ENCODE measurements around the gene CHRNA1.

Gene CHRNA1

DNA sequence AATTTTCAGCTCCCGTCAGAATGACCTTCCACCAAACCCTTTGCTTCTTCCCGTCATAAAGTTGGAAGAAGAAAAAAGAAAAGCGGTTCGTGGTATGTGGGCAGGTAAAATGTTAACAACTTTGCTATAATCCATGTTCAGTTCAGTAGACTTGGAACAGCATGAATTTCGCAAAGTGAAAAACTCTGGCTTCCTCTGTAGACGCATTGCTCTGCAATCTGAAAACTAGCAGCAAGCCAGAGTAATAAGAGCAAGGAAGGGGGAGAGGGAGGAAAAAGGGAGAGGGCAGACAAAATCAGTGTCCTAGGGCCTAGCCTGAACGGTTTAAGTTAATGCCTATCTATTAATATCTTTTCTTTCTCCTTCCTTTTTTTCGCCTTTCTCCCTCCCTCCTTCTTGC lies 26.7 kb upstream of the CHRNA1 start:
- TF ChIP-seq, protein P1, sequence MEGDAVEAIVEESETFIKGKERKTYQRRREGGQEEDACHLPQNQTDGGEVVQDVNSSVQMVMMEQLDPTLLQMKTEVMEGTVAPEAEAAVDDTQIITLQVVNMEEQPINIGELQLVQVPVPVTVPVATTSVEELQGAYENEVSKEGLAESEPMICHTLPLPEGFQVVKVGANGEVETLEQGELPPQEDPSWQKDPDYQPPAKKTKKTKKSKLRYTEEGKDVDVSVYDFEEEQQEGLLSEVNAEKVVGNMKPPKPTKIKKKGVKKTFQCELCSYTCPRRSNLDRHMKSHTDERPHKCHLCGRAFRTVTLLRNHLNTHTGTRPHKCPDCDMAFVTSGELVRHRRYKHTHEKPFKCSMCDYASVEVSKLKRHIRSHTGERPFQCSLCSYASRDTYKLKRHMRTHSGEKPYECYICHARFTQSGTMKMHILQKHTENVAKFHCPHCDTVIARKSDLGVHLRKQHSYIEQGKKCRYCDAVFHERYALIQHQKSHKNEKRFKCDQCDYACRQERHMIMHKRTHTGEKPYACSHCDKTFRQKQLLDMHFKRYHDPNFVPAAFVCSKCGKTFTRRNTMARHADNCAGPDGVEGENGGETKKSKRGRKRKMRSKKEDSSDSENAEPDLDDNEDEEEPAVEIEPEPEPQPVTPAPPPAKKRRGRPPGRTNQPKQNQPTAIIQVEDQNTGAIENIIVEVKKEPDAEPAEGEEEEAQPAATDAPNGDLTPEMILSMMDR (IDR thresholded peaks at IDR 0.05; ENCODE audit: low read depth, low read length): no peak
- H3K4me3 ChIP-seq (replicated peaks in 1 of 2; ENCODE audit: low read depth in 2 of 2, low read length in 2 of 2): no peak overlapping the region
- no peak for DNase-seq (ENCODE audit: low read depth in 2 of 2)

DNA sequence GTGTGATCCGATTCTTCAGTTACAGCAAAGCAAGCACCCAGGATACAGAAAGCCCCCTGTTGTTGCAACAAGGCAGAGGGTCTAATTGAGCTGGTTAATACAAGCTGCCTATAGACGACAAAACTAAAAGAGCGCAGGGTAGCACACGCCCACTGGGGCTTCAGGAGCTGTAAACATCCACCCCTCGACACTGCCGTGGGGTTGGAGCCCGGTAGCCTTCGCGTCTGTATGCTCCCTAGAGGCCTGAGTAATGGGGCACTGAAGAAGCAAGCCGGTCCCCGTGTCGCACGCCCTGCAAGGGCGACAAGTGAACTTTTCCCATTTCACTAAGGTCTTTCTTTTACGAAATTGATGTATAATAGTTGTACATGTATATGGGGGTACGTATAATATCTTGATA lies 24.7 kb upstream of the CHRNA1 start:
- no peak overlapping the region for H3K4me3 ChIP-seq (replicated peaks in 1 of 2; ENCODE audit: low read depth in 2 of 2, low read length in 2 of 2)
- DNase-seq (ENCODE audit: low read depth in 2 of 2): no peak
- TF ChIP-seq, protein P1 (IDR thresholded peaks at IDR 0.05; ENCODE audit: low read depth, low read length): no peak

DNA sequence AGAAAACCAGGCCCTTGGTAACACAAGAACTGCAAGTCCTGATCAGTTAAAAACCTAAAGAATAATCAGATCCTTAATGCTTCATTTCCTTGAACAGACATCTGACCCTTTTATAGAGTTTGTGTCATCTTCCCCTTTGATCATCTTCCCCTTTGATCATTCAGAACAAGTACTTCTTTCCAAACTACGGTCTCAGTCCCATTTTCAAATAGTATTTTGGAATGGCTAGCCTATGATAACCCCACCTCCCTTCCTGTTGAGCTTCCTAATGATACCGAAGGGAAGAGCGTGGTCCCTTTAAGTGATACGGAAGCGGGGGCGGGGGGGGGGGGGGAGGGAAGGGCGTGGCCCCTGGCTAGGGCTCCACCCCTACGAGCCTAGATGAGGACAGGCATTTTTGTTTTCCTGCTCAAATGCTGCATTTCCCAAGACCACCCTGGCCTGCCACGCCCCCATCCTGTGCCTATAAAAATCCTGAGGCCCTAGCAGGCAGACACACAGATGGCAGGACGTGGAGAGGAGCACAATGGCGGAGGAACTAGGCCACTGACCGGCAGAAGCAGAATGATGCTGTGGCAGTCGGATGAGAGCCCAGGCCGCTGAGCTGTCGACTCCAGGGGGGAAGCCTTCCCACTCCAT lies 24.1 kb upstream of the CHRNA1 start:
- TF ChIP-seq, protein P1 (IDR thresholded peaks at IDR 0.05; ENCODE audit: low read depth, low read length): no peak
- no peak overlapping the region for H3K4me3 ChIP-seq (replicated peaks in 1 of 2; ENCODE audit: low read depth in 2 of 2, low read length in 2 of 2)
- no peak for DNase-seq (ENCODE audit: low read depth in 2 of 2)

DNA sequence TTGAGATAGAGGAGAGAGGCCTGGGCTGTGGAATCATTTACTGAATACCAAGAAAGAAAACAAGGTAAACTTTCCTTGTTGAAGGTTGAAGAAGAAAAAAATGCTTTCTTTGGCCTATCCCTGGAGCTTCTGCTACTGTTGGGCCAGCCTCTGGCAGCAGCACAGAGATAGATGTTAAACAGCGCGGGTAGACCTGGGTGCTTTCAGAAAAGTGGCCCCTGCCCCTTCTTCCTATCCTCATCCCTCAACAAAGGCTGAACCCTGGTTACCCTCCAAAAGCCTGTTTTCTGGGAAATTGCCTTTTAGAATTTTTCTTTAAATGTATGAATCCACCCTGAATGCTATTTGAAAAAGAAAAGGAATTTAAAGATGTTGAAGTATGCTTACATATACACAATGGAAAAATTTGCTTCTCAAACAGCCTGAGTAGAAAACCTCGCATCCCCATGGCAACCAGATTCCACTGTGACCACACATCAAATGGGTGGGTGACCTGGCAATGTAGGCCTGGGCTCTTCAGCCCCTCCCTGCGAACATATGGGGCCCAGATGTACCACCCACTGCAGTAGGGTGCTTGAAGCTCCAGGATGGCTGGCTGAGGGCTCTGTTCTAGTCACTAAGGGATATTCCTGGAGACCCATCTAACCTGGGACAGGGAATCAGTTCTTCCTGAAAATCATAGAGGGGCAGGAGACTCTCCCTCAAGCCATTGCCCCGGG lies 23.4 kb upstream of the CHRNA1 start:
- no peak overlapping the region for H3K4me3 ChIP-seq (replicated peaks in 1 of 2; ENCODE audit: low read depth in 2 of 2, low read length in 2 of 2)
- TF ChIP-seq, protein P1 (IDR thresholded peaks at IDR 0.05; ENCODE audit: low read depth, low read length): no peak
- peak; percentile 86 to 89 for DNase-seq (ENCODE audit: low read depth in 2 of 2)

DNA sequence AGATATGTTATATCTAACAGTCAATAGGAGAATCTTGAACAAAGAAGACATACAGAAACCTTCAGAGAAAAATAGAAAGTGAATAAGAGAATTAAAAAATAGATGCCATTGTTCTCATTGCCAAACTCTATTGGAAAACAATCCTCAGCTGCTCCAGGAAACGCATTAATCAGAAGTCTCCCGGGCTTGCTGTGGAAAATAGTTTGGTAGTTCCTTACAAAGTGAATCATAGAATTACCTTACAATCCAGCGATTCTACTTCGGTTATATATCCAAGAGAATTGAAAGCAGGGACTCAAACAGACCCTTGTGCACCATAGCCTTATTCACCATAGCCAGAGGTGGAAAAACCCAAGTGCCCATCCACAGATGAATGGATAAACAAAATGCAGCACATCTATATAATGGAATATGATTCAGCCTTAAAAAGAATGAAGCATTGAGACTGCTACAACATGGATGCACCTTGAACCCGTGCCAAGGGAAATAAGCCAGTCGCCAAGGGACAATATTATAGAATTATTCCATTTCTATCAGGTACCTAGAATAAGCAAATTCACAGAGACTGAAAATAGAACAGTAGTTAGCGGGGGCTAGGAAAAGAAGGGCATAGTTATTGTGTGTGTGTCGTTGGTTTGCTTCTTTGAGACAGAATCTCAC lies 21.9 kb upstream of the CHRNA1 start:
- H3K4me3 ChIP-seq (replicated peaks in 1 of 2; ENCODE audit: low read depth in 2 of 2, low read length in 2 of 2): no peak overlapping the region
- TF ChIP-seq, protein P1 (IDR thresholded peaks at IDR 0.05; ENCODE audit: low read depth, low read length): no peak
- peak; percentile 44 to 70 for DNase-seq (ENCODE audit: low read depth in 2 of 2)

DNA sequence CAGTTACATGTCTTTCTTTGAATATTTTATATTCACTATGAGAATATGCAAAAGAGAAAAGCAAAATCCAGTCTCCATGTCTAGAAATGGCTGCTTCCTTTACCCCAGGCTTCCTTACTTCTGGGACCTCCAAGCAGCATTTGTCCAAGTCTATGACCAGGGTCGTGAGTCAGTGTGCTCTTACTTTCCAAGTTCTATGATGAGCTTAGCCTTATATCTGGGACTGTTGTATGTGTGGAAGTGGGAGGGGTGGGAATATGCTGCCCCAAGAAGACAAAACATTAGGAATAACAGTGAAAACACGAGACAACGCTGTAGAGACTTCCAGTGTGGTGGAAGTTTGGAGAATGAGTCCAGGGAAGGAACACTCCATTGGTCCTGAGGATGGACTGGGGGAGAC lies 21.2 kb upstream of the CHRNA1 start:
- TF ChIP-seq, protein P1 (IDR thresholded peaks at IDR 0.05; ENCODE audit: low read depth, low read length): no peak
- DNase-seq (ENCODE audit: low read depth in 2 of 2): no peak
- H3K4me3 ChIP-seq (replicated peaks in 1 of 2; ENCODE audit: low read depth in 2 of 2, low read length in 2 of 2): no peak overlapping the region
